ENCODE measurements around the gene CTCFL.

DNA sequence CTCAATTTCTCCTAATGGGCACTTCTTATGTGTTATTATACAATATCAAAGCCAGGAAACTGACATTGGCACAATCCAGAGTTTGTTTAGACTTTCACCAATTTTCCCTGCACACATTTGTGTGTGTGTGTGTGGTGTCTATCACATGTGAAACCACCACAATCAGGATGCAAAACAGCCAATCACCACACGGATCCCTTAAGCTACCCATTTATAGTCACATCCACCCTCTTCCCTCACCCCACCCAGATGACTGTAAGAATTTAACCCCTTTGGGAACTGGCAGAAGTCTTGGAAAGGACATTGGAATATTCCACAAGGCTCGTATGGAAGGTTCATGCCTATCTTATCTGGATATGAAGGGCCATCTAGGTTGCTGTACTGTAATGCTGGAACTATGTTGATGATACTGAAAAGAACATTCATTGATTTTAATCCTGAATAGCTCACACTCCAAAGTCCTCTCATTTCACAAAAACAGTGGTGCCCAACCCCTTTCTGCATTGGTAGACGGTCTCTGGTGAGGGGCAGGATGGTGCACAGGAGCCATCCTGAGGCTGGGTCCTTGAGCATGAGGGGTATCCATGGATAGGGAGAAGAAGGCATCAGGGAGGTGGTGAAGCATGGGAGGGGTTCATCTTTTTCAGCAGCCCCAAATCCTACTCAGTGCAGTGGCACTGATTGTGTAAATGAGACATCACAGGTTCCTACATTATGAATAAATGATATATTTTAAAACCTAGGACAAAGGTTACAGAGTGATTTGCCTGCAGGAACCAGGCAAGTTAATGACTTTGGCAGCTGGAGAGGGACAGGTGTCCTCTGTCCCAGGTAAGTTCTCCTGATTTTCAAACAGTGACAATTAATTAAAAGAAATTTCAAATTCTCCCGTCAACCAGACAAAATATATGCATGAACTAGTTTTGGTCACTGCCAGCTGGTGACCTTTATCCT lies 12.1 kb upstream of the CTCFL start:
- TF ChIP-seq POLR2A (IDR thresholded peaks at IDR 0.05; ENCODE audit: low read depth, low read length) (no peak), POLR2AphosphoS5 (IDR thresholded peaks at IDR 0.05; ENCODE audit: insufficient read depth, low read depth, low read length) (no peak), MYC (IDR thresholded peaks at IDR 0.05; ENCODE audit: low read depth, low read length) (no peak), EZH2 (IDR thresholded peaks at IDR 0.05; ENCODE audit: borderline replicate concordance, low read depth, low read length, severe bottlenecking) (no peak), JUN (IDR thresholded peaks at IDR 0.05; ENCODE audit: borderline replicate concordance, insufficient read depth, insufficient read length, low read depth) (no peak)
- TF ChIP-seq, protein P1, sequence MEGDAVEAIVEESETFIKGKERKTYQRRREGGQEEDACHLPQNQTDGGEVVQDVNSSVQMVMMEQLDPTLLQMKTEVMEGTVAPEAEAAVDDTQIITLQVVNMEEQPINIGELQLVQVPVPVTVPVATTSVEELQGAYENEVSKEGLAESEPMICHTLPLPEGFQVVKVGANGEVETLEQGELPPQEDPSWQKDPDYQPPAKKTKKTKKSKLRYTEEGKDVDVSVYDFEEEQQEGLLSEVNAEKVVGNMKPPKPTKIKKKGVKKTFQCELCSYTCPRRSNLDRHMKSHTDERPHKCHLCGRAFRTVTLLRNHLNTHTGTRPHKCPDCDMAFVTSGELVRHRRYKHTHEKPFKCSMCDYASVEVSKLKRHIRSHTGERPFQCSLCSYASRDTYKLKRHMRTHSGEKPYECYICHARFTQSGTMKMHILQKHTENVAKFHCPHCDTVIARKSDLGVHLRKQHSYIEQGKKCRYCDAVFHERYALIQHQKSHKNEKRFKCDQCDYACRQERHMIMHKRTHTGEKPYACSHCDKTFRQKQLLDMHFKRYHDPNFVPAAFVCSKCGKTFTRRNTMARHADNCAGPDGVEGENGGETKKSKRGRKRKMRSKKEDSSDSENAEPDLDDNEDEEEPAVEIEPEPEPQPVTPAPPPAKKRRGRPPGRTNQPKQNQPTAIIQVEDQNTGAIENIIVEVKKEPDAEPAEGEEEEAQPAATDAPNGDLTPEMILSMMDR (IDR thresholded peaks at IDR 0.05; ENCODE audit: extremely low read depth in 1 of 2, insufficient read depth in 1 of 2, low read depth in 1 of 2, low read length in 2 of 2): no peak
- TF ChIP-seq, protein P2, sequence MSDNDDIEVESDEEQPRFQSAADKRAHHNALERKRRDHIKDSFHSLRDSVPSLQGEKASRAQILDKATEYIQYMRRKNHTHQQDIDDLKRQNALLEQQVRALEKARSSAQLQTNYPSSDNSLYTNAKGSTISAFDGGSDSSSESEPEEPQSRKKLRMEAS (IDR thresholded peaks at IDR 0.05; ENCODE audit: insufficient read depth, insufficient read length): no peak

Data from endothelial cell of umbilical vein (primary cell).